K562 (cell line): Measurements from ENCODE around the gene CELF6. TPM values are rescaled to one million over a fixed set of nuclear protein-coding genes. Genes with fewer than 3 reads are reported as not detected.
A peak's percentile ranks its signal among the peaks of the same experiment; 100 is the strongest.

Experiments
- ADNP ChIP-seq: fragments of 200-800 bp; sonication (Bioruptor generic); IDR thresholded peaks from 2 replicates; pipeline ENCODE4 v1.6.1; 2016; ENCODE audit warnings: missing genetic modification characterization, missing compliant biosample characterization
- BACH1 ChIP-seq: fragments of 200-800 bp; sonication (Bioruptor generic); IDR thresholded peaks from 2 replicates; pipeline ENCODE4 v1.6.1; 2016; ENCODE audit warnings: missing genetic modification characterization, missing compliant biosample characterization
- CEBPG ChIP-seq, 3 experiments: fragments of 200-800 bp in 1 of 3; sonication (Bioruptor generic) in 1 of 3; sonication (generic) in 1 of 3; formaldehyde crosslinking in 1 of 3; IDR thresholded peaks in 2 of 3; conservative IDR thresholded peaks in 1 of 3; 2 replicates each; pipeline versions ENCODE4 v1.6.1 to v1.8.0; 2016 to 2022; ENCODE audit warnings: missing compliant biosample characterization in 2 of 3, missing genetic modification characterization in 2 of 3, mild to moderate bottlenecking in 1 of 3, missing genetic modification reagents in 1 of 3
- E2F3 ChIP-seq: fragments of 250-450 bp; sonication (Bioruptor Pico); IDR thresholded peaks from 2 replicates; pipeline ENCODE4 v1.4.0; 2020; ENCODE audit warnings: mild to moderate bottlenecking
- HDAC3 ChIP-seq: fragments of 450-650 bp; IDR thresholded peaks from 2 replicates; pipeline ENCODE4 v1.6.1; 2018; ENCODE audit warnings: borderline replicate concordance, mild to moderate bottlenecking, moderate library complexity; ENCODE audit not compliant: partially characterized antibody
- KDM1A ChIP-seq, 2 experiments: fragments of 450-650 bp; IDR thresholded peaks; 2 replicates each; pipeline ENCODE4 v1.6.1; 2016; ENCODE audit warnings: mild to moderate bottlenecking in 2 of 2
- LEF1 ChIP-seq: fragments of 450-650 bp; IDR thresholded peaks from 2 replicates; pipeline ENCODE4 v1.6.1; 2016; ENCODE audit warnings: mild to moderate bottlenecking
- MCM7 ChIP-seq, 2 experiments: fragments of 450-650 bp; IDR thresholded peaks; 2 replicates each; pipeline ENCODE4 v1.6.1; 2016 to 2018
- MXI1 ChIP-seq: IDR thresholded peaks from 2 replicates; pipeline ENCODE4 v1.6.1; 2011; ENCODE audit warnings: low read depth, mild to moderate bottlenecking, improper control_type of control experiment, low read length
- NEUROD1 ChIP-seq: fragments of 150-350 bp; IDR thresholded peaks from 2 replicates; pipeline ENCODE4 v1.6.1; 2014; ENCODE audit warnings: borderline replicate concordance, low read length, low read depth; ENCODE audit not compliant: partially characterized antibody
- NR4A1 ChIP-seq, 2 experiments: fragments of 250-450 bp in 1 of 2; fragments of 450-650 bp in 1 of 2; sonication (Bioruptor Pico) in 1 of 2; IDR thresholded peaks; 2 replicates each; pipeline versions ENCODE4 v1.4.0 to v1.6.1; 2016 to 2020; ENCODE audit warnings: mild to moderate bottlenecking in 2 of 2, missing compliant biosample characterization in 1 of 2, missing genetic modification characterization in 1 of 2, moderate library complexity in 1 of 2
- RBM14 ChIP-seq: fragments of 200-400 bp; formaldehyde crosslinking; IDR thresholded peaks from 2 replicates; pipeline ENCODE4 v1.6.1; 2018; ENCODE audit warnings: low read depth, mild to moderate bottlenecking, low read length, moderate library complexity, borderline replicate concordance; ENCODE audit not compliant: insufficient read depth
- RBM39 ChIP-seq: fragments of 200-400 bp; formaldehyde crosslinking; optimal IDR thresholded peaks from 2 replicates; pipeline ENCODE3; 2018; ENCODE audit warnings: low read depth, low read length
- SMAD3 ChIP-seq: fragments of 450-650 bp; formaldehyde crosslinking; conservative IDR thresholded peaks from 2 replicates; pipeline ENCODE4 v1.4.0; 2020; ENCODE audit warnings: mild to moderate bottlenecking
- TEAD2 ChIP-seq: fragments of 450-650 bp; IDR thresholded peaks from 2 replicates; pipeline ENCODE4 v1.6.1; 2016; ENCODE audit warnings: missing genetic modification characterization, control low read depth, missing compliant biosample characterization
- U2AF1 ChIP-seq: fragments of 200-400 bp; formaldehyde crosslinking; optimal IDR thresholded peaks from 2 replicates; pipeline ENCODE3; 2017; ENCODE audit warnings: mild to moderate bottlenecking, low read depth, low read length, moderate library complexity
- ZNF561 ChIP-seq: fragments of 450-650 bp; formaldehyde crosslinking; conservative IDR thresholded peaks from 2 replicates; pipeline ENCODE4 v1.4.0; 2020; ENCODE audit warnings: mild to moderate bottlenecking, moderate library complexity
- polyA plus RNA-seq, 8 experiments: library from polyadenylated mRNA; depleted of rRNA in 4 of 8; stranded (reverse) in 5 of 8; unstranded in 3 of 8; fragments of >200 nt; fragmentation: Nextera tagmentation in 2 of 8; fragmentation: Illumina TruSeq in 1 of 8; extraction: Ambion mirVana in 2 of 8; extraction: Trizol in 1 of 8; gene quantifications; 2 replicates each; pipeline versions ENCODE4 v1.2.1 to v1.2.3, GENCODE V29; 2011 to 2014; ENCODE audit warnings: inconsistent platforms in 1 of 8, missing spikeins in 1 of 8
- total RNA-seq, 7 experiments: library from RNA; depleted of rRNA in 6 of 7; stranded (reverse); fragments of >200 nt in 6 of 7; fragmentation: Illumina TruSeq in 2 of 7; extraction: Trizol in 2 of 7; gene quantifications; 2 replicates each; pipeline versions ENCODE4 v1.2.1 to v1.2.3, GENCODE V29; 2011 to 2021; ENCODE audit warnings: low replicate concordance in 1 of 7
- TF ChIP-seq, protein P1 (sequence below): sonication (generic); formaldehyde crosslinking; IDR thresholded peaks from 2 replicates; pipeline ENCODE4 v1.8.1; 2022; ENCODE audit warnings: missing genetic modification reagents
- TF ChIP-seq, protein P2 (sequence below): fragments of 250-450 bp; sonication (Bioruptor Pico); IDR thresholded peaks from 2 replicates; pipeline ENCODE4 v1.8.0; 2022; ENCODE audit warnings: moderate library complexity, mild to moderate bottlenecking, inconsistent platforms
- TF ChIP-seq, protein P3 (sequence below): fragments of 450-650 bp; formaldehyde crosslinking; conservative IDR thresholded peaks from 2 replicates; pipeline ENCODE4 v1.4.0; 2022; ENCODE audit warnings: mild to moderate bottlenecking, missing genetic modification characterization
- TF ChIP-seq, protein P4 (sequence below): sonication (generic); formaldehyde crosslinking; IDR thresholded peaks from 2 replicates; pipeline ENCODE4 v1.8.1; 2023; ENCODE audit warnings: mild to moderate bottlenecking, missing genetic modification reagents

CELF6 gene
- total and polyA plus RNA-seq, 9 of the 15 experiments (the other 6 are each of a cell fraction or from before 2014, with no cell fraction given) = 0.01 to 0.11 TPM; not detected in 7

DNA sequence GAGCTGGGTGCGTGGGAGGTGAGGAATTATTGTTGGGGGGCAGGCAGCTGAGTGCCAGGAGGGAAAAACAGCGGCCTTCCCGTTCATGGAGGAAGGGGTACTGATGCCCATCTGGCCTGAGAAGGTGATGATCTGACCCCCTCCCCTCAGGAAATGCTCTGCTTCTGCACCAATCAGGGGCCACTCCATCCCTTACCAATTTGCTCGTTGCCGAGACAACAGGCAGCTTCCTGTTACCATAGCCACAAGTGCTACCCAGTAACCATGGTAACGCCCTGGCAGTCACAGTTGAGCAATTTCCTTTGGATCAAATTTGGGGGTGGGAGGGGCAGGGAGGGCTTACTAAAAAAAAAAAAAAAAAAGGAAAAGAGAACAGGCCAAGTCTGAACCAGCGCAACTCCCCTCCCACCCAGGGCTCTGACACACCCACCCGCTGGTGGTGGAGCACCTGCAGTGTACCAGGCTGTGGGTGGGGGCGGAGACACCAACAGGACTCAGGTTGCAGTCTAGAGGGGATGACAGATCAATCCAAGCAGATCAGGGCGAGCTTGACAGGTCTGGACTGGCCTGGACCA, 13.7 kb downstream of the CELF6 start (continued):
- no peak for TF ChIP-seq HDAC3
- no peak for TF ChIP-seq MCM7 (IDR thresholded peaks at IDR 0.05)
- TF ChIP-seq NR4A1 (CRISPR knock-in tag; IDR thresholded peaks at IDR 0.05) = no peak
- no peak for TF ChIP-seq NR4A1 (tag; IDR thresholded peaks at IDR 0.05)
- TF ChIP-seq, protein P1, sequence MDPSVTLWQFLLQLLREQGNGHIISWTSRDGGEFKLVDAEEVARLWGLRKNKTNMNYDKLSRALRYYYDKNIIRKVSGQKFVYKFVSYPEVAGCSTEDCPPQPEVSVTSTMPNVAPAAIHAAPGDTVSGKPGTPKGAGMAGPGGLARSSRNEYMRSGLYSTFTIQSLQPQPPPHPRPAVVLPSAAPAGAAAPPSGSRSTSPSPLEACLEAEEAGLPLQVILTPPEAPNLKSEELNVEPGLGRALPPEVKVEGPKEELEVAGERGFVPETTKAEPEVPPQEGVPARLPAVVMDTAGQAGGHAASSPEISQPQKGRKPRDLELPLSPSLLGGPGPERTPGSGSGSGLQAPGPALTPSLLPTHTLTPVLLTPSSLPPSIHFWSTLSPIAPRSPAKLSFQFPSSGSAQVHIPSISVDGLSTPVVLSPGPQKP (CRISPR knock-in tag) = no peak
- TF ChIP-seq KDM1A (IDR thresholded peaks at IDR 0.05) = peak; percentile 57 to 66; a peak in 3 of 4 replicates
- TF ChIP-seq MXI1 = peak; percentile 94
- no peak for TF ChIP-seq E2F3 (CRISPR knock-in tag)
- TF ChIP-seq ZNF561 (CRISPR knock-in tag) = no peak
- TF ChIP-seq BACH1 (tag) = no peak
- no peak for TF ChIP-seq CEBPG (CRISPR knock-in tag; IDR thresholded peaks at IDR 0.05)
- 0 out of 4 replicates have a peak, but pooled peaks of 1 of the 2 experiments have one; percentile 25 for TF ChIP-seq CEBPG (tag; conservative IDR thresholded peaks at IDR 0.05 in 1 of 2, IDR thresholded peaks at IDR 0.05 in 1 of 2)
- TF ChIP-seq, protein P2, sequence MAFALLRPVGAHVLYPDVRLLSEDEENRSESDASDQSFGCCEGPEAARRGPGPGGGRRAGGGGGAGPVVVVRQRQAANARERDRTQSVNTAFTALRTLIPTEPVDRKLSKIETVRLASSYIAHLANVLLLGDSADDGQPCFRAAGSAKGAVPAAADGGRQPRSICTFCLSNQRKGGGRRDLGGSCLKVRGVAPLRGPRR (CRISPR knock-in tag) = no peak
- no peak for TF ChIP-seq RBM14
- no peak for TF ChIP-seq TEAD2
- TF ChIP-seq U2AF1 = no peak
- TF ChIP-seq SMAD3 (CRISPR knock-in tag) = no peak
- TF ChIP-seq, protein P3, sequence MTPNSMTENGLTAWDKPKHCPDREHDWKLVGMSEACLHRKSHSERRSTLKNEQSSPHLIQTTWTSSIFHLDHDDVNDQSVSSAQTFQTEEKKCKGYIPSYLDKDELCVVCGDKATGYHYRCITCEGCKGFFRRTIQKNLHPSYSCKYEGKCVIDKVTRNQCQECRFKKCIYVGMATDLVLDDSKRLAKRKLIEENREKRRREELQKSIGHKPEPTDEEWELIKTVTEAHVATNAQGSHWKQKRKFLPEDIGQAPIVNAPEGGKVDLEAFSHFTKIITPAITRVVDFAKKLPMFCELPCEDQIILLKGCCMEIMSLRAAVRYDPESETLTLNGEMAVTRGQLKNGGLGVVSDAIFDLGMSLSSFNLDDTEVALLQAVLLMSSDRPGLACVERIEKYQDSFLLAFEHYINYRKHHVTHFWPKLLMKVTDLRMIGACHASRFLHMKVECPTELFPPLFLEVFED (CRISPR knock-in tag) = no peak
- TF ChIP-seq, protein P4, sequence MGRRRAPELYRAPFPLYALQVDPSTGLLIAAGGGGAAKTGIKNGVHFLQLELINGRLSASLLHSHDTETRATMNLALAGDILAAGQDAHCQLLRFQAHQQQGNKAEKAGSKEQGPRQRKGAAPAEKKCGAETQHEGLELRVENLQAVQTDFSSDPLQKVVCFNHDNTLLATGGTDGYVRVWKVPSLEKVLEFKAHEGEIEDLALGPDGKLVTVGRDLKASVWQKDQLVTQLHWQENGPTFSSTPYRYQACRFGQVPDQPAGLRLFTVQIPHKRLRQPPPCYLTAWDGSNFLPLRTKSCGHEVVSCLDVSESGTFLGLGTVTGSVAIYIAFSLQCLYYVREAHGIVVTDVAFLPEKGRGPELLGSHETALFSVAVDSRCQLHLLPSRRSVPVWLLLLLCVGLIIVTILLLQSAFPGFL (CRISPR knock-in tag) = no peak
- TF ChIP-seq LEF1 = no peak
- TF ChIP-seq NEUROD1 = peak; percentile 67
- TF ChIP-seq ADNP (tag) = no peak
- TF ChIP-seq RBM39 = no peak
